NCI-H748 (cell line): ENCODE data around the gene TLL1.

Experiments used
- DNase-seq: peaks from one replicate; lab custom pipeline; 2025; ENCODE audit not compliant: unreplicated experiment; lab: John Stamatoyannopoulos, UW

TLL1 gene

GRCh38 chr4:165879641-165880040, 6.6 kb downstream of the TLL1 start:
- no peak for DNase-seq

DNA sequence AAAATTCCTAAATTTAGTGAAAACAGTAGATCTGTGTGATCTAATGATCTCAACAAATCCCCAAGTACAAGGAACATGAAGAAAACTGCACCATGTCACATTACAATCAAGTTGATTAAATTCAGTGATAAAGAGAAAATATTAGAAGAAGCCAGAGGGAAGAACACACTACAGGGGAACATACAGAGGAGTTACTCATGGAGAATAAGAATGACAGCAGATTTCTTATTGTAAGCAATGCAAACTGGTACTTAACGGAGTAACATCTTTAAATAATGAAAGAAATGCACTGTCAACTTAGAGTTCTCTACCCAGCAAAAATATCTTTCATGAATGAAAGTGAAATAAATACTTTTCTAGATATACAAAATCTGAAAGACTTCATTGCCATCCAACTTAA, 21.1 kb downstream of the TLL1 start:
- DNase-seq = no peak

- no peak for DNase-seq
These were observed 32.5 kb downstream of the TLL1 start for GRCh38 chr4:165905405-165906027.

DNA sequence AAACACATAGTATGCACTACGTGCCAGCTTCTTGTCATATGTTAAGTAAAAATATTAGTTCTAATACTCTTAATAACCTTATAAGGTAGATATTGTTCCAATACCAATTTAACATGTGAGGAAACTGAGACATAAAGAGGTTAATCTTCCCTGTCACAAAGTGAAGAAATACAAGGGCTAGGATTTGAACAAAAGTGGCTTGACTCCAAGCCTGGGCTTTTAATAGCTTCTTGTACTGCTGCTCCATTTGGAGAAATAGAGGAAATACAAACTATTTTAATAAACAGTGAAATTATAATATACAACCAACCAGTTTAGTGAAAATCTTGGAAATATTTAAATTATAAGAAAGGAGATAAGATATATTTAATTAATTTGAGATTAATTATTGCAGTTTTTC, 33.2 kb downstream of the TLL1 start:
- DNase-seq = no peak

DNA sequence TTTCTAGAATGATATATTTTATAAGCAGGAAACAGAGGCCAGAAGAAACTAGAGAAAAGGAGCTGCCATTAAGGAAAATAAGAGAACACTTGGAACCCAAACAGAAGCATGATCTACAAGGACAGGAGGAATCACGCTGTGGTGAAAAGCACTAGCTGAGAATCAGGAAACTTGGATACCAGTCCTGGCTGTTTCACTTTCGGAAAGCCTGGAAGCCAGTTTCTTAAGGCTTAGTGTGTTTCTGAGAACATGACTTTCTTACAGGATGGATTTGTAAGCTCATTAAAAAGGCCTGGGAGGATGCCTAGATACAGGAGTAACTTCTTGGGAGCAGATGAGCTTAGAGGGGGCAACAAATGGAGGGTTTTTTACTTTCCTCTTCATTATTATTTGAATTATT, 36.9 kb downstream of the TLL1 start:
- no peak for DNase-seq

- DNase-seq = no peak
These were observed 42.2 kb downstream of the TLL1 start for GRCh38 chr4:165915215-165915614.

DNA sequence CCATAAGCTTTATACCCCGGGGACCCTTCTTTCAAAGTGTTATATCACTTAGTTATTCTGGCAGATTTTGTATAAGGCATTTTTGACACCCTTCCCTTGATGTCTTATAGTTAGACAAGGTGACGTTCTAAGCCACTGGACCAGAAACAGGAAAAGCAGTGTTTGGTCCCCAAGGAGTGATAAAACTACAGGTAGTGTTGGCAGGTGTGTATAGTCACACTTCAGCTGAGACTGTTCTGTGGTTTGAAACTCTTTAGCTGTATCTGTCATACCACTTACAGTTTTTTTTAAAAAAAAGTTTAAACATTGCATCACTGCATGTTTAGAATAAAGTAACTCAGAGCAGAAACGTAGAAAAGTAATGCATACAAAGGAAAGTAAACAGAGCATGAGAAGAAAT, 48.5 kb downstream of the TLL1 start:
- no peak for DNase-seq

GRCh38 chr4:165922747-165923146, 49.7 kb downstream of the TLL1 start:
- DNase-seq = no peak

- no peak for DNase-seq
These were observed 53.3 kb downstream of the TLL1 start for GRCh38 chr4:165926307-165926706.

DNA sequence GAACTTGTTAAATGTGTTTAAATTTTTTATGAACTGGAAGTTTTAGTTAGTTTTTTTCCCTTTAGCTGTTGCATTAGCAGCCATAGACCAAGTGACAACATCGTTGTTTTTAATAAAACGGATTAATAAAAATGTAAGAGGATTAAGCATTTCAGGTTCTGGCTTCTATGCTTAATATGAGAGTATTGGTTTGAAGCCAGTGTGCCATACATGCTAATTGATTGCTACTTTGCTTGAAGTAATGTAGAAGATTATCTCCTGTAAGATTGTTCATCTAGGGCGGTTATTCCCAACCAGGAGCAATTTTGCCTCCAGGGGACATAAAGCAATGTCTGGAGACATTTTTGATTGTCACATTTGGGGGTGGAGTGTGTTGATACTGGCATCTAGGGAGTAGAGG, 54.3 kb downstream of the TLL1 start:
- DNase-seq = no peak

DNA sequence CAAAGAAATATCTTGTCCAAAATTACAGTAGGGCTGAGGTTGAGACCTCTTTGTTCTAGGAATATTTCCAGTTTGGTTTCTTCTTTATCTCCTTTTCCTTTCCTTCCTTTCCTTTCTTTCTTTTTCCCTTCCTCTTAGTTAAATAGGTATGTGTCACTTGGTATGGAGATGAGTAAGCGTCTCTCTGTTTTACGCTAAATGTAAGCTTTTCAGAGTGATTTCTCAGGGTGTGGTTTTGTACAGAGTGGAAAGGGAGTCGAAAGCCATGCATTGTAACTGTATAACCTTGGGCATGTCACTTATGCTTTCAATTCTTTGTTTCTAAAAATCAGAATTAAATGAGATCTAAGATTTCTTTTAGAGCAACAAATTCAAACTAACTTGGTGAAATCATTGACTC, 54.8 kb downstream of the TLL1 start:
- no peak for DNase-seq

DNA sequence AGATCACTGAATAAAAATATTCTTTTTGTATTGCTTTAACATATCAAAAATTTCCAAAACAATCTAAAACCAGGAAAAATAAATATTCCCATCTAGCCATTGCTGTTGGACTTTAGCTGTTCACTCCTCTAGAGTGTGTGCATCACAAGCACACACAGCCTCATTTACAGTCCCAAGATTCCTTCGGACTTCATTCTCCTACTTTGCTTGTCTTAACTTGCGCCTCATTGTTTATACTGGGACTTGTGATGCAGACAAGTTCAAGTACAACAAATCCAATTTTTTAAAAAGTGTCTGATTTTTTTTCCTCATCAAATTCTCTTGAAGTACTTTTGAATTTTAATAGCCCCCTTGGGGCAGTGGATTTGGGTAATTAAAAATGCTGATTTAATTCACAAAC, 55.6 kb downstream of the TLL1 start:
- no peak for DNase-seq

GRCh38 chr4:165929662-165930061, 56.6 kb downstream of the TLL1 start:
- no peak for DNase-seq

- DNase-seq = no peak
These were observed 58.7 kb downstream of the TLL1 start for GRCh38 chr4:165931741-165932140.

- no peak for DNase-seq
These were observed 71.9 kb downstream of the TLL1 start for GRCh38 chr4:165944900-165945299.

- no peak for DNase-seq
These were observed 73.0 kb downstream of the TLL1 start for GRCh38 chr4:165945991-165946390.

DNA sequence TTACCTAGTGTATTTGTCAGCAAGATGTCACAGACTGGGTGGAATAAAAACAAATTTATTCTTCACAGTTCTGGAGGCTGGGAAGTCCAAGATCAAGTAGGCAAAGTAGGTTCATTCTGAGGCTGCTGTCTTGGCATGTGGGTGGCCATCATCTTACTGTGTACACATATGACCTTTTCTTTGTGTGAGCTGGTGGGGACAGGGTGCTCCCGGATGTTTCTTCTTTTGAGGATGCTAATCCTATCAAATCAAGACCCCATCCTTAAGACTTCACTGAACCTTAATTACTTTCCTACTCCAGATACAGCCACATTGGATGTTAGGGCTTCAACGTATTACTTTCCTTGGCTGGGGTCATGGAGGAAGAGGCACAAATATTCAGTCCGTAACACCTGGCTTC, 74.0 kb downstream of the TLL1 start:
- DNase-seq = no peak

GRCh38 chr4:165953181-165953580, 80.1 kb downstream of the TLL1 start:
- DNase-seq = no peak

- no peak for DNase-seq
These were observed 90.6 kb downstream of the TLL1 start for GRCh38 chr4:165963621-165964020.

- DNase-seq = no peak
These were observed 91.6 kb downstream of the TLL1 start for GRCh38 chr4:165964591-165964990.

DNA sequence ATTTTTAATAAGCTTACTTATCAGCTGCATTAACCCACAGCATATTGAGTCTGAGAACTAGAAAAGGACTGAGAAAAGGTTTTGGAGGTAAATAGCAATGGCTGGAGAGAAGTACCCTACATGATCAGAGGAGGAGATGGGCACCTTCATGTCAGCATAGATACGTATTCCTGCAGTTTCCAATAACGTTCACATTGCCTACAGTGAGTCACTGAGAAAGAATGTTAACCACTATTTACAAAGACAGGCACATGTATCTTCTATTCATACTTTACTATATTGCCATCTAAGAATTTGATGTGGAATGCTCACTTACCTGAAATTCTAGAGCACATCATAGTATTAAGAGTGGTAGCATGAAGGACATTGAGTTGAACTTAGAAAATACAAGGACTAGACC, 92.5 kb downstream of the TLL1 start:
- DNase-seq = no peak

DNA sequence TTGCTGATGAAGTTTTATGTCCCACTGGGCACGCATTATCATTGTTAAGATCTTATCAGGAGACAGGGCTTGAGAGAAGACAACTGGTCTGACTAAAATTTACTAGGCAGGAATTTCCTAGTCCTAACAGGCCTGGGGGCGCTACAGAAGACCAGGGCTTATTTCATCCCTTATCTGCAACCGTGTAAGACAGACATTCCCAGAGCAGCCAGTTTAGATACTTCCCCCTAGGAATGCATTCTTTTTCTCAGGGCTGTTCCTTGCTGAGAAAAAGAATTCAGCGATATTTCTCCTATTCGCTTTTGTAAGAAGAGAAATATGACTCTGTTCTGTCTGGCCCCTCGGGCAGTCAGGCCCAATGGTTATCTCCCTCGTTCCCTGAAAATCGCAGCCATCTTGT, 93.8 kb downstream of the TLL1 start:
- DNase-seq = no peak

DNA sequence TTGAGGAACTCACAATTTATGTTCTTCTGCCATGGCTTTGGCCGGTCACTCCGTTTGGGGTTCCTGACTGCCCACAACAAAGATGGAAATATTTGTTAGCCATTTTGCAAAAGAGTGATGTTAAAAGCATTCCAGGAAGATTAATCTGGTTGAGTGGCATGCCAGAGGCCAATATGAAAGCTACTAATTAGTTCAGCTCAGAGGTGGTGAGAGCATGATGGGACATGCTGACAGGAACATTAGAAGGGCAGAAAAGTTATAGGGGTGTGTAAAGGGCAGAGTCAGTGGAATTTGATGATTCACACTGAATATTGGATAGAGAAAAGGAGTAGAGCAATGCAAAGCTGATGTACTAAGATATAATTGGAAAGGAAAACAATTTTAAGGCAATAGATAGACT, 94.4 kb downstream of the TLL1 start:
- no peak for DNase-seq
